Peyer's patch (tissue), 4 donors: ENCODE measurements around the gene ZNF683.

Experiments used
- CTCF ChIP-seq, 6 experiments: fragments of 450-650 bp in 4 of 6; fragments of 200-600 bp in 2 of 6; sonication (generic) in 1 of 6; IDR thresholded peaks; one replicate each; pipeline ENCODE4 v1.5.1; 2017 to 2019; ENCODE audit warnings: antibody characterized with exemption in 6 of 6, mild to moderate bottlenecking in 3 of 6, moderate library complexity in 1 of 6
- POLR2A ChIP-seq, 2 donors: fragments of 450-650 bp; IDR thresholded peaks; one replicate each; pipeline ENCODE4 v1.5.1; 2017; ENCODE audit warnings: antibody characterized with exemption in 2 of 2, mild to moderate bottlenecking in 2 of 2, moderate library complexity in 2 of 2

GRCh38 chr1:26317146-26317545 lies 55.4 kb downstream of the ZNF683 start:
- TF ChIP-seq CTCF (IDR thresholded peaks at IDR 0.05) (no peak), POLR2A (IDR thresholded peaks at IDR 0.05) (no peak)
